ENCODE measurements around the gene HNRNPU. TPM values are rescaled to one million over a fixed set of nuclear protein-coding genes. Genes with fewer than 3 reads are reported as not detected.

HNRNPU gene
- total RNA-seq, 1 donor from 2014 or later, result 192 TPM

GRCh38 chr1:244820131-244820530 is 44.2 kb downstream of the HNRNPU start:
- intact Hi-C loops (cut with DNase I), result no loop called here
- DNase-seq (ENCODE audit: low spot score), result no peak

GRCh38 chr1:244817415-244817894 is 46.9 kb downstream of the HNRNPU start:
- intact Hi-C loops (cut with DNase I), result no loop called here
- DNase-seq (ENCODE audit: low spot score), result no peak

GRCh38 chr1:244815600-244816099 is 48.7 kb downstream of the HNRNPU start:
- no peak for DNase-seq (ENCODE audit: low spot score)
- intact Hi-C loops (cut with DNase I), result no loop called here

GRCh38 chr1:244813327-244813726 is 51.0 kb downstream of the HNRNPU start:
- intact Hi-C loops (cut with DNase I), result no loop called here
- DNase-seq (ENCODE audit: low spot score), result no peak

- intact Hi-C loops (cut with DNase I), result no loop called here
- DNase-seq (ENCODE audit: low spot score), result no peak
Measured at GRCh38 chr1:244810221-244810620, 54.1 kb downstream of the HNRNPU start.

- intact Hi-C loops (cut with DNase I), result no loop called here
- DNase-seq (ENCODE audit: low spot score), result no peak
Measured at GRCh38 chr1:244807138-244807537, 57.2 kb downstream of the HNRNPU start.

GRCh38 chr1:244804841-244805240 is 59.5 kb downstream of the HNRNPU start:
- intact Hi-C loops (cut with DNase I), result no loop called here

GRCh38 chr1:244802556-244803239 is 61.6 kb downstream of the HNRNPU start:
- no peak for DNase-seq (ENCODE audit: low spot score)
- intact Hi-C loops (cut with DNase I), result no loop called here

More at GRCh38 chr1:244804841-244805240, 59.5 kb downstream of the HNRNPU start:
- DNase-seq (ENCODE audit: low spot score), result peak; percentile 7

GRCh38 chr1:244802041-244802440 is 62.3 kb downstream of the HNRNPU start:
- intact Hi-C loops (cut with DNase I), result no loop called here
- no peak for DNase-seq (ENCODE audit: low spot score)

- DNase-seq (ENCODE audit: low spot score), result no peak
- intact Hi-C loops (cut with DNase I), result loop anchor here (1.0 kb wide), 1 partner anchor 241 kb away; no protein-coding TSS in a partner anchor
Measured at GRCh38 chr1:244801246-244801645, 63.1 kb downstream of the HNRNPU start.

GRCh38 chr1:244800821-244801220 is 63.5 kb downstream of the HNRNPU start:
- intact Hi-C loops (cut with DNase I), result loop anchor here (1.0 kb wide), 1 partner anchor 241 kb away; no protein-coding TSS in a partner anchor
- no peak for DNase-seq (ENCODE audit: low spot score)

Other genes with a start within 250 kb of the HNRNPU start
- 23.0 TPM for gene DESI2, start 211.4 kb downstream of the HNRNPU start, total RNA-seq
- 83.7 TPM for gene COX20, start 28.9 kb downstream of the HNRNPU start, total RNA-seq